Tibial nerve (tissue), 3 donors: ENCODE measurements around the gene BIRC3.

ENCODE experiments used
- EP300 ChIP-seq, 2 donors: sonication (generic); formaldehyde crosslinking; IDR thresholded peaks; one replicate each; pipeline ENCODE4 v1.6.1; 2017; ENCODE audit warnings: antibody characterized with exemption in 2 of 2, mild to moderate bottlenecking in 1 of 2
- POLR2A ChIP-seq, 2 donors: fragments of 450-650 bp; IDR thresholded peaks; one replicate each; pipeline ENCODE4 v1.6.1; 2017; ENCODE audit warnings: antibody characterized with exemption in 2 of 2, mild to moderate bottlenecking in 2 of 2, moderate library complexity in 2 of 2

GRCh38 chr11:102328748-102329147 is 11.5 kb downstream of the BIRC3 start:
- TF ChIP-seq EP300 (IDR thresholded peaks at IDR 0.05): no peak
- no peak for TF ChIP-seq POLR2A (IDR thresholded peaks at IDR 0.05)
